NB4 (cell line): Measurements from ENCODE around the gene DOCK3.

ENCODE experiments used
- CTCF ChIP-seq: IDR thresholded peaks from one replicate; pipeline ENCODE4 v1.5.1; 2012; ENCODE audit warnings: low read depth, low read length
- MYC ChIP-seq: IDR thresholded peaks from 2 replicates; pipeline ENCODE4 v1.6.1; 2011; ENCODE audit warnings: low read depth, low read length
- POLR2A ChIP-seq: IDR thresholded peaks from 2 replicates; pipeline ENCODE4 v1.6.1; 2011; ENCODE audit warnings: mild to moderate bottlenecking; ENCODE audit not compliant: insufficient read length; ENCODE audit errors: extremely low read depth
- TF ChIP-seq, protein P1 (sequence below): IDR thresholded peaks from 2 replicates; pipeline ENCODE4 v1.6.1; 2011; ENCODE audit warnings: low read depth, low read length

DNA sequence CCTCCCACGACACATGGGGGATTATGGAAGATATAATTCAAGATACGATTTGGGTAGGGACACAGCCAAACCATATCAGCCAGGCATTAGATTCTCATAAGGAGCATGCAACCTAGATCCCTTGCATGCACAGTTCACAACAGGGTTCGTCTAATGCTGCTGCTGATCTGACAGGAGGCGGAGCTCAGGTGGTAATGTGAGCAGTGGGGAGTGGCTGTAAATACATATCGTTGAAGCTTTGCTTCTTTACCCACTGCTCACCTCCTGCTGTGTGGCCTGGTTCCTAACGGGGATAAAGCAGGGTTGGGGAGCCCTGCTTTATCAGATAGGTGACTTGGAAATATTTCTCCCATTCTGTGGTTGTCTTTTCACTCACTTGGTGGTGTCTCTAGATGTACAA, 14.8 kb downstream of the DOCK3 start:
- TF ChIP-seq CTCF (no peak), POLR2A (no peak), MYC (no peak)
- TF ChIP-seq, protein P1, sequence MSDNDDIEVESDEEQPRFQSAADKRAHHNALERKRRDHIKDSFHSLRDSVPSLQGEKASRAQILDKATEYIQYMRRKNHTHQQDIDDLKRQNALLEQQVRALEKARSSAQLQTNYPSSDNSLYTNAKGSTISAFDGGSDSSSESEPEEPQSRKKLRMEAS = no peak
